ENCODE data around the gene KNOP1. TPM values are rescaled to one million over a fixed set of nuclear protein-coding genes. Genes with fewer than 3 reads are reported as not detected.

KNOP1 gene
- total and polyA plus RNA-seq, 2 of the 13 experiments (the other 11 are each of a cell fraction or from before 2014, with no cell fraction given) = 21.2 to 57.5 TPM

GRCh38 chr16:19681637-19682036 lies 36.4 kb downstream of the KNOP1 start (continued):
- TF ChIP-seq ZNF407 (CRISPR knock-in tag; IDR thresholded peaks at IDR 0.05; ENCODE audit: not compliant biosample characterization) = no peak
- TF ChIP-seq ATF6 (CRISPR knock-in tag; conservative IDR thresholded peaks at IDR 0.05) = no peak
- TF ChIP-seq KLF13 (CRISPR knock-in tag; IDR thresholded peaks at IDR 0.05) = no peak
- no peak for TF ChIP-seq ELK4 (CRISPR knock-in tag; IDR thresholded peaks at IDR 0.05; ENCODE audit: borderline replicate concordance)
- no peak for TF ChIP-seq ZNF564 (CRISPR knock-in tag; IDR thresholded peaks at IDR 0.05)

All from HepG2 (cell line).